NCI-H146 treated with DMSO at 0.1 percent for 48 hours (cell line): ENCODE results near the gene ZNF816.
A peak's percentile ranks its signal among the peaks of the same experiment; 100 is the strongest.
"Not testable (repeated sequence)": the region's sequence is repeated elsewhere in the genome, so short reads cannot be mapped to it uniquely, and the experiment has no call there.

ENCODE experiments used
- DNase-seq: peaks from one replicate; lab custom pipeline; 2025; ENCODE audit not compliant: unreplicated experiment; lab: John Stamatoyannopoulos, UW

The ZNF816 gene

GRCh38 chr19:52961981-52962380 lies 700 bp downstream of the ZNF816 start:
- DNase-seq: no peak

- no peak for DNase-seq
Observed at GRCh38 chr19:52959613-52960295, 2.9 kb downstream of the ZNF816 start.

GRCh38 chr19:52957591-52957990 lies 5.1 kb downstream of the ZNF816 start:
- no peak for DNase-seq

- DNase-seq: no peak
Observed at GRCh38 chr19:52956917-52957316, 5.8 kb downstream of the ZNF816 start.

GRCh38 chr19:52949422-52949821 lies 13.3 kb downstream of the ZNF816 start:
- DNase-seq: no peak

- DNase-seq: no peak
Observed at GRCh38 chr19:52948025-52948770, 14.5 kb downstream of the ZNF816 start.

- peak; percentile 70 for DNase-seq
Observed at GRCh38 chr19:52946322-52947310, 16.1 kb downstream of the ZNF816 start.

GRCh38 chr19:52945652-52946321 lies 16.9 kb downstream of the ZNF816 start:
- DNase-seq: no peak

- DNase-seq: peak; percentile 69
Observed at GRCh38 chr19:52944703-52945493, 17.8 kb downstream of the ZNF816 start.

- DNase-seq: no peak
Observed at GRCh38 chr19:52943884-52944643, 18.6 kb downstream of the ZNF816 start.

GRCh38 chr19:52943134-52943883 lies 19.4 kb downstream of the ZNF816 start:
- DNase-seq: no peak

GRCh38 chr19:52942386-52943133 lies 20.1 kb downstream of the ZNF816 start:
- peak; percentile 77 for DNase-seq

- peak; percentile 35 for DNase-seq
Observed at GRCh38 chr19:52941941-52942385, 20.7 kb downstream of the ZNF816 start.

GRCh38 chr19:52941523-52941922 lies 21.2 kb downstream of the ZNF816 start:
- DNase-seq: peak; percentile 35

GRCh38 chr19:52940905-52941304 lies 21.8 kb downstream of the ZNF816 start:
- not testable (repeated sequence) for DNase-seq

GRCh38 chr19:52938761-52939160 lies 23.9 kb downstream of the ZNF816 start:
- DNase-seq: no peak

GRCh38 chr19:52936954-52937325 lies 25.7 kb downstream of the ZNF816 start:
- no peak for DNase-seq
